H9 (cell line): Measurements from ENCODE around the gene GPLD1. TPM values are rescaled to one million over a fixed set of nuclear protein-coding genes. Genes with fewer than 3 reads are reported as not detected.

Experiments
- DNase-seq: peaks from one replicate; pipeline ENCODE4 v3.0.0-alpha.2; 2017
- H2AFZ ChIP-seq: one replicate; pipeline ENCODE4 v1.6.1; 2013; ENCODE audit warnings: mild to moderate bottlenecking, low read length, control low read depth, moderate library complexity
- H2AK5ac ChIP-seq: 2 replicates; pipeline ENCODE4 v1.6.1; 2013; ENCODE audit warnings: low read length, control low read depth, mixed read lengths; ENCODE audit not compliant: insufficient read length
- H2BK120ac ChIP-seq: one replicate; pipeline ENCODE4 v1.6.1; 2013; ENCODE audit warnings: low read depth, mild to moderate bottlenecking, low read length, control low read depth, inconsistent platforms; ENCODE audit not compliant: poor library complexity, severe bottlenecking
- H2BK12ac ChIP-seq: 2 replicates; pipeline ENCODE4 v1.6.1; 2013; ENCODE audit warnings: low read length, control low read depth, mixed read lengths, low read depth; ENCODE audit not compliant: insufficient read length
- H2BK15ac ChIP-seq: 2 replicates; pipeline ENCODE4 v1.6.1; 2013; ENCODE audit warnings: low read depth, low read length, control low read depth
- H2BK20ac ChIP-seq: one replicate; pipeline ENCODE4 v1.6.1; 2013; ENCODE audit warnings: low read depth, mild to moderate bottlenecking, low read length, control low read depth, inconsistent platforms; ENCODE audit not compliant: poor library complexity, severe bottlenecking
- H2BK5ac ChIP-seq: 2 replicates; pipeline ENCODE4 v1.6.1; 2013; ENCODE audit warnings: low read length, control low read depth, mixed read lengths; ENCODE audit not compliant: insufficient read length
- H3K14ac ChIP-seq: 2 replicates; pipeline ENCODE4 v1.6.1; 2013; ENCODE audit warnings: low read length, control low read depth; ENCODE audit not compliant: insufficient read depth
- H3K18ac ChIP-seq: 2 replicates; pipeline ENCODE4 v1.6.1; 2013; ENCODE audit warnings: low read depth, mild to moderate bottlenecking, mixed read lengths, low read length, control low read depth; ENCODE audit not compliant: insufficient read length
- H3K23ac ChIP-seq: 2 replicates; pipeline ENCODE4 v1.6.1; 2013; ENCODE audit warnings: low read length, control low read depth, mixed read lengths, low read depth; ENCODE audit not compliant: insufficient read length
- H3K23me2 ChIP-seq: 2 replicates; pipeline ENCODE4 v1.6.1; 2013; ENCODE audit warnings: low read depth, mild to moderate bottlenecking, mixed read lengths, low read length, control low read depth; ENCODE audit not compliant: insufficient read length, poor library complexity, severe bottlenecking
- H3K27ac ChIP-seq: 2 replicates; pipeline ENCODE4 v1.5.1; 2013; ENCODE audit warnings: low read length, control low read depth, mixed read lengths, low read depth; ENCODE audit not compliant: insufficient read length
- H3K27me3 ChIP-seq: 2 replicates; pipeline ENCODE4 v1.6.1; 2013; ENCODE audit warnings: low read length, control low read depth, inconsistent platforms; ENCODE audit not compliant: insufficient read depth
- H3K4ac ChIP-seq: 2 replicates; pipeline ENCODE4 v1.6.1; 2013; ENCODE audit warnings: low read depth, mild to moderate bottlenecking, control low read depth, inconsistent platforms, low read length, moderate library complexity
- H3K4me1 ChIP-seq: 2 replicates; pipeline ENCODE4 v1.6.1; 2013; ENCODE audit warnings: low read length, control low read depth, inconsistent platforms; ENCODE audit not compliant: insufficient read depth
- H3K4me2 ChIP-seq: 2 replicates; pipeline ENCODE4 v1.6.1; 2013; ENCODE audit warnings: low read length, control low read depth, mixed read lengths; ENCODE audit not compliant: insufficient read length, insufficient read depth
- H3K56ac ChIP-seq: 2 replicates; pipeline ENCODE4 v1.6.1; 2013; ENCODE audit warnings: low read depth, mild to moderate bottlenecking, mixed read lengths, low read length, control low read depth; ENCODE audit not compliant: insufficient read length
- H3K79me1 ChIP-seq: 2 replicates; pipeline ENCODE4 v1.6.1; 2013; ENCODE audit warnings: low read depth, mild to moderate bottlenecking, moderate library complexity, low read length, control low read depth, inconsistent platforms; ENCODE audit not compliant: insufficient read depth, poor library complexity, severe bottlenecking
- H3K79me2 ChIP-seq: 2 replicates; pipeline ENCODE4 v1.6.1; 2013; ENCODE audit warnings: low read length, control low read depth, inconsistent platforms; ENCODE audit not compliant: insufficient read depth
- H3K9ac ChIP-seq: 2 replicates; pipeline ENCODE4 v1.6.1; 2013; ENCODE audit warnings: low read length, control low read depth, mixed read lengths; ENCODE audit not compliant: insufficient read length; ENCODE audit errors: extremely low read depth
- H3K9me3 ChIP-seq: one replicate; pipeline ENCODE4 v1.6.1; 2013; ENCODE audit warnings: low read depth, low read length, inconsistent platforms; ENCODE audit not compliant: control insufficient read depth
- H3T11ph ChIP-seq: one replicate; pipeline ENCODE4 v1.6.1; 2013; ENCODE audit warnings: mild to moderate bottlenecking, low read length, control low read depth, inconsistent platforms
- H4K20me1 ChIP-seq: one replicate; pipeline ENCODE4 v1.6.1; 2013; ENCODE audit not compliant: control insufficient read depth, insufficient read length, insufficient read depth
- H4K5ac ChIP-seq: 2 replicates; pipeline ENCODE4 v1.6.1; 2013; ENCODE audit warnings: low read depth, mild to moderate bottlenecking, mixed read lengths, low read length, control low read depth; ENCODE audit not compliant: insufficient read length
- H4K8ac ChIP-seq: replicated peaks from 2 replicates; pipeline ENCODE4 v1.6.1; 2013; ENCODE audit warnings: low read length, control low read depth, mixed read lengths, low read depth; ENCODE audit not compliant: insufficient read length
- H4K91ac ChIP-seq: 2 replicates; pipeline ENCODE4 v1.6.1; 2013; ENCODE audit warnings: low read depth, mild to moderate bottlenecking, moderate library complexity, mixed read lengths, low read length, control low read depth; ENCODE audit not compliant: insufficient read length
- H3K27ac Mint-ChIP-seq, 3 experiments: 2 replicates in 2 of 3; 3 replicates in 1 of 3; pipeline ENCODE4 v1.8.0; 2020 to 2021; ENCODE audit warnings: mixed read lengths in 3 of 3, mild to moderate bottlenecking in 1 of 3, moderate library complexity in 1 of 3
- H3K27me3 Mint-ChIP-seq: 2 replicates; pipeline ENCODE4 v1.8.0; 2021; ENCODE audit warnings: low read depth, mild to moderate bottlenecking, moderate library complexity, mixed read lengths
- H3K36me3 Mint-ChIP-seq, 3 experiments: 2 replicates in 2 of 3; 3 replicates in 1 of 3; pipeline ENCODE4 v1.8.0; 2020 to 2021; ENCODE audit warnings: low read depth in 3 of 3, mixed read lengths in 3 of 3; ENCODE audit not compliant: insufficient read depth in 1 of 3
- H3K4me1 Mint-ChIP-seq, 2 experiments: 2 replicates each; pipeline ENCODE4 v1.8.0; 2020; ENCODE audit warnings: mixed read lengths in 2 of 2
- H3K4me3 Mint-ChIP-seq, 2 experiments: 2 replicates in 1 of 2; 3 replicates in 1 of 2; pipeline ENCODE4 v1.8.0; 2020 to 2021; ENCODE audit warnings: mild to moderate bottlenecking in 2 of 2, mixed read lengths in 2 of 2, moderate library complexity in 1 of 2
- H3K9me3 Mint-ChIP-seq, 2 experiments: 2 replicates in 1 of 2; 3 replicates in 1 of 2; pipeline ENCODE4 v1.8.0; 2020; ENCODE audit warnings: mild to moderate bottlenecking in 2 of 2, mixed read lengths in 2 of 2, moderate library complexity in 1 of 2
- CTCF ChIP-seq: fragments of 200-600 bp; sonication (generic); conservative IDR thresholded peaks from 3 replicates; pipeline ENCODE4 v1.8.0; 2021; ENCODE audit warnings: antibody characterized with exemption, mild to moderate bottlenecking
- WGBS: extraction: QIAGEN DNeasy Blood & Tissue Kit; methylation state at CpG from one replicate; pipeline ENCODE4 v1.1.7; 2013; ENCODE audit warnings: missing lambda C conversion rate, low lambda C conversion rate, mixed read lengths; ENCODE audit not compliant: insufficient read length; ENCODE audit errors: extremely low coverage; 5-methylcytosine and 5-hydroxymethylcytosine counted together
- total RNA-seq: library from RNA; stranded (reverse); gene quantifications from 2 replicates; pipeline ENCODE4 v1.2.1, GENCODE V29; 2021

Gene GPLD1
- total RNA-seq, 1 experiment from 2014 or later = 8.0 TPM

GRCh38 chr6:24394780-24395437 lies 94.5 kb downstream of the GPLD1 start:
- Histone ChIP-seq H2BK20ac (no peak overlapping the region), H3T11ph (no peak overlapping the region), H2AFZ (no peak overlapping the region), H3K9ac (no peak overlapping the region), H3K27me3 (no peaks in the 10 kb centered on the region), H2BK120ac (no peak overlapping the region), H2AK5ac (no peak overlapping the region), H3K79me1 (no peaks in the 10 kb centered on the region), H3K9me3 (peaks cover 17% of the 10 kb centered on the region), H4K91ac (no peak overlapping the region), H3K79me2 (no peaks in the 10 kb centered on the region), H3K18ac (no peak overlapping the region), H3K4me2 (no peak overlapping the region), H3K23me2 (no peaks in the 10 kb centered on the region), H3K56ac (no peak overlapping the region), H3K23ac (no peak overlapping the region), H4K8ac (no peak overlapping the region), H3K4ac (no peak overlapping the region), H2BK12ac (no peak overlapping the region), H2BK15ac (no peak overlapping the region), H3K27ac (no peak overlapping the region), H2BK5ac (no peak overlapping the region), H4K20me1 (no peaks in the 10 kb centered on the region), H4K5ac (no peak overlapping the region), H3K14ac (no peak overlapping the region), H3K4me1 (peaks cover 4% of the 10 kb centered on the region)
- Mint-ChIP-seq H3K27me3 (no peaks in the 10 kb centered on the region), H3K4me1 (peaks cover 11 to 18% of the 10 kb centered on the region in 2 experiments), H3K4me3 (no peak overlapping the region), H3K36me3 (peaks cover 20 to 31% (median 22%) of the 10 kb centered on the region in 3 experiments), H3K9me3 (peaks cover 24 to 26% of the 10 kb centered on the region in 2 experiments), H3K27ac (no peak overlapping the region)
- DNase-seq = no peak
- no CpG with 5 or more reads among the region's 4 CpGs for WGBS
- no peak for TF ChIP-seq CTCF
